ES-I3 (cell line): ENCODE measurements around the gene HCN4.
"Not testable (repeated sequence)": the region's sequence is repeated elsewhere in the genome, so short reads cannot be mapped to it uniquely, and the experiment has no call there.

Experiments used
- H3K36me3 ChIP-seq: 2 replicates; pipeline ENCODE4 v1.6.1; 2013; ENCODE audit warnings: mild to moderate bottlenecking, low read length, control low read depth, moderate library complexity; ENCODE audit not compliant: insufficient read depth
- H3K4me1 ChIP-seq: 2 replicates; pipeline ENCODE4 v1.6.1; 2013; ENCODE audit warnings: mild to moderate bottlenecking, control low read depth, low read length; ENCODE audit not compliant: insufficient read depth
- H3K9ac ChIP-seq: 2 replicates; pipeline ENCODE4 v1.6.1; 2013; ENCODE audit warnings: low read depth, mild to moderate bottlenecking, low read length, moderate library complexity
- H3K9me3 ChIP-seq: 2 replicates; pipeline ENCODE4 v1.6.1; 2013; ENCODE audit warnings: mild to moderate bottlenecking, low read length, moderate library complexity; ENCODE audit not compliant: control insufficient read depth, insufficient read depth

The HCN4 gene

DNA sequence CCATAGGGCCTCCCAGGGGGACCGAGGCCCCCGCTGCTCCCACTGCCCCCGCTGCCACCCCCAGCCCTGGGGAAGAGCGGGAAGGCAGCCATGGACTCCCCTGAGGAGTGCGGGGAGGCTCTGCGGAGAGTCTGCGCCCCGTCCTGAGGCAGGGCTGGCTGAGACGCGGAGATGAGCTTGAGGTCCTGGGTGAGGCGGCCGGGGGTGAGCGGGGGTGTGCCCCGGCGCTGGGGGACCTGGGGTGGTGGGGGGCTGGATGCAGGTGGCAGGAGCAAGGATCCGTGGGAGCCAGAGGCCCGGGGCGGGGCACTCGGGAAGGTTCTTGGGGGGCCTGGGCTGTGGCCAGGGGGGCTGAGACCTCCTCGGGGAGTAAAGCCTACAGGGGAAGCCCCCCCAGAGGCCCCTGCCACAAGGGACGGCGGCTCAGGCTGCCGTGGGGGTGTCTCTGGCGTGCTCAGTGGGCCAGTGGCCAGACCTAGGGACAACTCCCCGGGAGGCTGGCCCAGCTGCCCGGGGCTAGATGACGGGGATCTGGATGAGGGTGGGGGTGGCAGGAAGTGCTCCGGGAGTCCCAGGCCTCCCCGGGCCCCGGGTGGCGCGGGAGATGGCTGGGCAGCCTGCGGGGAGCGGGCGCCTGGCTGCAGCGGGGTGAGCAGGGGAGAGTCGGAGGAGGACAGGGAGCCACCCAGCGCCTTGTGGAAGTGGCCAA, 45.9 kb downstream of the HCN4 start:
- Histone ChIP-seq H3K36me3 (peaks cover 4% of the 10 kb centered on the region; the same call in 1 of the 2 replicates), H3K9ac (no peak overlapping the region), H3K9me3 (no peaks in the 10 kb centered on the region), H3K4me1 (no peaks in the 10 kb centered on the region; the same call in 1 of the 2 replicates)

DNA sequence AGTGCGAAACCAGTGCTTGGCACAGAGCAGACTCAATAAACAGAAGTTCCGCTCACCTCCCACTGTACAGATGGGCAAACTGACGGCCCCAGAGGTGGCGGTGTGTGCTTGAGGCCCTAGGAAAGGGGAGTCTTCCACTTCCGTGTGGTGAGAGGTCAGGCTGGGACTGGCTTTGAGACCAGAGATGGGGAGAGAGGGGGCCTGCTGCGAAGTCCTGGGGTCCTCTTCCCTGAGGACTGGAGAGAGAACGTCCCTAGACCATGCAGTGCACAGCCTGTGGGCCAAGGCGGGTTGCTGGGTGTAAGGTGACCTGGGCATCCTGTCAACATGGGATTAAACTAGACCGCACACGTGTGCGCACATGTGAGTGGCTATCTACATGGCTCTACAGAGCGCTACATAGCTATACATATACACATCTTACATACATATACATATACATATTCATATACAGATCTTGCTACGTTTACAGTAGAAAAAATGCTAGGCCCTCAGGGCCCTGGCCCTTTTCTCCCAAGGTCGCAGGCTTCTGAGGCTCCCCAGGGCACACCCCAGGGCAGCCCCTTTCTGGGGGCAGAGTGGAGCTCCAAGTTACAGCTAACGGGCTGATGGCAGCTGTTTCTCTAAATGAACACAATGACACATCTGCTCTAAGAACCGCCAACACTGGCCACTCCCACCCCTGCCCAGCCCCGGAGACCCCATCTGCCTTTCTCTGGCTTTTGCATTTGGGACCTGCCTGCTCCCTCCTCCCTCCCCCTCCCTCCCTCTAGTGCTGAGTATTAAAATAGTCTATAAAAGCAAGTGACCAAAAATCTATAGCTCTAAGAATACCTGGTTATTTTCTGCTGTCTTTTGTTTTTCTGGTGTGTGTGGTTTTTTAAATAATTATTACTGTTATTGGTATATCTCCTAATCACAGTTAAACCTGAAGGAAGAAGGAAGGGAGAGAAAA, 47.0 kb downstream of the HCN4 start:
- Histone ChIP-seq H3K4me1 (no peaks in the 10 kb centered on the region; the same call in 1 of the 2 replicates), H3K9me3 (no peaks in the 10 kb centered on the region), H3K9ac (no peak overlapping the region), H3K36me3 (peaks cover 4% of the 10 kb centered on the region; the same call in 1 of the 2 replicates)

DNA sequence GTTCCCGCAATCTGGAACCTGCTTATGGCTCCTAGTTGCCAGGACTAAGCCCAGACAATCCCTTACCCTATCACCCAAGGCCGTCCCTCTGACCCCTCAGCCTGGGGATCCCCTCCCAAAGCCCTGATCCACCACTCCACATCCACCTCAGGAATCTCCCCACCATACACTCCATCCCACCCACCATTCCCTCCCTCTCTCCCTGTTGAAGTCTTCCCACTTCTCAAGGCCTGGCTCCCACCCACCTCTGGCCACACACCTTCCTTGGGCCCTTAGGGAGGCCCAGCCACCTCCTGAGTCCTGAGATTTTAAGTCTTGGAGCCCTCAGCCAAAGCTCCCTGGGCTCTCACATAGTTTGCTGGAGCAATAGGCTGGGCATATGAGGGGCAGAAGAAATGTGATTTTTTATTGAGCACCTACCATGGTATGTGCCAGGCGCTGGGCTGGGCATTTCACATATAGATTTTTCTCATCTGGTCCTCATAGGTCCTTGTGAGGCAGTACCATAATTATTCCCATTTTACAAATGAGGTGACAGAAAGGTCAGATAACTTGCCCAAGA, 48.1 kb downstream of the HCN4 start:
- Histone ChIP-seq H3K36me3 (peaks cover 4% of the 10 kb centered on the region; the same call in 1 of the 2 replicates), H3K9ac (no peak overlapping the region), H3K4me1 (no peaks in the 10 kb centered on the region; the same call in 1 of the 2 replicates), H3K9me3 (no peaks in the 10 kb centered on the region)

DNA sequence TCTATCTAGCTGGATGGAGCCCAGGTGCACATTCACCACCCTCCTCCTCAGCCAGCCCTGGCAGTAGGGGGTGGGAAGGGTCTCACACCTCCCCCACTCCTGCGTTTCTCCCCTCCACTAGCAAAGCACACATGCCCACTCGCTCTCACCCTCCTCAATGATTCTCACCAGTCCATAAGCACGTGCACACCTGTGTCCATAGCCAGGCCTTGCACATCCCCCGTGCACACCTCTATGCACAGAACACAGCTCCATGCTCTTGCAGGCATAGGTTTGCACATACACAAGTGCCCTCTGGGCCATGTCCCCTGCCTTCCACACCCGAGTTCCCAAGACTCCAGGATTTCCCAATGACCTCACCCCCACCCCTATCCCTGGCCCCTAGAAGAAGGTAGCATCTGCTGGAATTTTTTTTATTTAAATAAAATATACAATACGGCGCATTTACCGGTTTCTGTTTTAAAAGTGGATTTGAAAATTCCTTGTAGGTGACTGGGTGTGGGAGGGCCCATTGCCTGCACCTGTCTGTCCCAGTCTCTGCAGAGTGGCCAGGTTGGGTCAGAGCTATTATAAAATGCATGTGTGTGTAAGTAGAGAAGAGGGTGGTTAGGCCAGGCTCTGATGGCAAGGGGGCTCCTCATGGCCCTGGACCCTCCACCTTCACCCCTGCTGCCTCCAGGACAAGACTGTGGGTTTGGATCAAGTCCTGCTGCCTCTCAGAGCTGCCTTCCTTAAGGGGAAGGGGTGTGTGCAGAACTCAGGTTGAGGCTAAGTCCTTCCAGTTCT, 49.1 kb downstream of the HCN4 start:
- Histone ChIP-seq H3K36me3 (peaks cover 3% of the 10 kb centered on the region; the same call in 1 of the 2 replicates), H3K4me1 (no peaks in the 10 kb centered on the region), H3K9me3 (no peaks in the 10 kb centered on the region), H3K9ac (no peak overlapping the region; the same call in 1 of the 2 replicates)

DNA sequence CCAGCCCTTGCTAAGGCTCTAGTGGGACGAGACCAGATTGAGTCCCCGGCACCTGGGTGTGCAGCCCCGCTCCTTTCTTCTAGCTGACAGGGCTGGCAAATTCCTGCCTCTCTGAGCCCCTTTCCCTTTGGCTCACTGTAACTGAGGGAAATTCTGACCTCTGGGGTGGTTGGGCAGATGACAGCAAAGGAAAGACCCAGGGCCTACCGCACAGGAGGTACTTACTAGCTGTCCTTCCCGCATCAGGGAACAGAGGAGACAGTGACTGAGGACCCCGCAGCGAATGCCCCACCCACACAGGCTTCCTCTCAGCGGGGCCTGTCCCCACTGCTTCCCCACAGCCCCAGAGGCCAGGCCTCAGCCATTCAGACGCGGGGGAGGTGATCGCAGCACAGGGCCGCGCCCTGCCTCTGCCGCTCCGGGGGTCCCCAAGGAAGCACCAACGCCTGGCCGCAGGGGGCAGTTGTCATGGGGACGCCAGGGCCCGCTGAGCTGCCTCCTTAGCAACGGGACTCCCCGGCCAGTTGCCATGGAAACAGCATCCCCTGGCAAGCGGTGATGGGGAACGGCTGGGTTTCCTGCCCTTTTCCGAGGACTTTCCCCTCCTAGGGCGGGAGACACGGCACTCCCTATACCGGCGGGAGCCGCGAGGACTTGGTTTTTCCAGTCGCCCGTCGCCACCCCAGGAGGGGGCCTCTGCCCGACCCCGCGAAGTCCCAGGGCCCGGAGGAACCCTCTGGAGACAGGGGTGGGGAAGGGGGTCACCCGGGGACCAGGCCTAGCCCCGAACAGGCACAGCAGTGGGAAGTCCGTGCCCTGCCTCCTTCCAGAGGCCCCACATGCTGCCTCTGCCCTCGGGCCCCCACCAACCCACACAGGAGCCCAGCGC, 50.1 kb downstream of the HCN4 start:
- no peaks in the 10 kb centered on the region for H3K9me3 ChIP-seq
- H3K9ac ChIP-seq, result no peak overlapping the region
- H3K36me3 ChIP-seq, result no peaks in the 10 kb centered on the region
- no peaks in the 10 kb centered on the region for H3K4me1 ChIP-seq

DNA sequence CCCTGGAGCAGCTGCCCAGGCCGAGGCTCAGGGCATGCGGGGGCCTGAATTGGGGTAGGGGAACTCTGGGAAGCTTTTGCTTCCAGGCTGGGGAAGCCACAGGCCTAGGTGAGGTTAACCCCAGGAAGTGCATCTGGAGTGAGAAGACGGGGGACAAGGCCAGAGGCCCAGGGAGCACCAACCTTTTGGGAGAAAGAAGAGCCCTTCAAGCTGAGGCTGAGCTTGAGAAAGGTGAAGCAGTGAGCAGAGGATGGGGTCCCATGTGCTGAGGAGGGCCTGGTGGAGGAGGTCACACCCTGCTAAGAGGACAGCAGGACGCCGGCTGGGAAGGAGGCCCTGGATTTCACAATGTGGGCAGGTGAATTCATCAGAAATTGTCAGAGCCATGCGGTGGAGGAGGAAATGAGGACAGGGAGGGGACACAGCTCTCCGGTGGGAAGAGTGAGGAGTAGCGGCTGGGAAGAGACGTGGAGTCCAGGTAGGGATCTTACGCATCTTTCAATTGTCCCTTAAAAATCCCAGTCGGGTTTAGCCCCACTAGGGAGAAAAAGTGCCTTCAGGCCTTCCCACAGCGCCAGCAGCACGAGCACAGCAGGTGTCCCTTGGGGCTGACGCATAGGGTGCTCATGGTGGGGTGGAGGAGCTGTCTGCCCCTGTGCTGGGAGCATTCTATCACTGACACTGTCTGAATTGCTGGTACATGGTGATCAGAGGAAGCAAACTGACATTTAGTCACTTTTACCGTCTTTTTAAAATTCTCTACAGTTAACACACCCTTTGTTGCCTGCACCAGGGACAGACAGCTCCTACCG, 50.9 kb downstream of the HCN4 start:
- Histone ChIP-seq H3K9me3 (no peaks in the 10 kb centered on the region), H3K36me3 (no peaks in the 10 kb centered on the region), H3K4me1 (no peaks in the 10 kb centered on the region)

DNA sequence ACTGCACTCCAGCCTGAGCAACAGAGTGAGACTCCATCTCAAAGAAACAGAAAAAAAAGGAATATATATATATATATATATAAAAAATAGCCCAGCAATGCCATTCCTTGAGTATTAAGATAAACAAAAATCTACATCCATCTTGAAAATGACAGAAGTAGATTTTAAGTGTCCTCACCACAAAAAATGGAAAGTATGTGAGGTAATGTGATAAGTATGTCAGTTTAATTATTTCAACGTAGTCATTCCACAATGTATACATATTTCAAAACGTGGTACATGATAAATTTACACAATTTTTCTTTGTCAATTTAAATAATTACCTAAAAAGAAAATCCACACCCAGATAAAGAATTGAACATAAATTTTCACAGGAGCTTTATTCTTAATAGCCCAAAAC, 54.9 kb downstream of the HCN4 start:
- Histone ChIP-seq H3K9me3 (no peaks in the 10 kb centered on the region), H3K9ac (no peak overlapping the region), H3K4me1 (no peaks in the 10 kb centered on the region), H3K36me3 (no peaks in the 10 kb centered on the region)

More for the DNA sequence above, 50.9 kb downstream of the HCN4 start:
- no peak overlapping the region for H3K9ac ChIP-seq

DNA sequence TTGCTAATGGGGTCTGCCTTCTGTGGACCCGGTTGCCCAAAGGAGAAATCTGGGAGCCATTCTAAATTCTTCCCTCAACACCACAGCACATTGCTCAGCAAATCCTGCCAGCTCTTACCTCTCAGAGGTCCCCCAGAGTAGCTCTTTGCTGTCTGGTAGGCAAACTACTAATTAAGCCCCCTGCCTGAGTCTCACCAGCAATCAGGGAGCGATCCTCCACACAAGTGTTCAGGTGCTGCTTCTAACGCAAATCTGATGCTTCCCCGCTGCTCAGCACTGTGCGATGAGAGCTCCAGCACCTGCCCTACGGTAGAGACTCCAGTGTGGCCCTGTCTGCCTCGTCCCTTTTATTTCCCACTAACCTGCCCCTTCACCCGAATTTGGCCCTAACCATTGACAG, 60.5 kb downstream of the HCN4 start:
- Histone ChIP-seq H3K36me3 (no peaks in the 10 kb centered on the region), H3K9me3 (no peaks in the 10 kb centered on the region), H3K4me1 (no peaks in the 10 kb centered on the region), H3K9ac (no peak overlapping the region)

DNA sequence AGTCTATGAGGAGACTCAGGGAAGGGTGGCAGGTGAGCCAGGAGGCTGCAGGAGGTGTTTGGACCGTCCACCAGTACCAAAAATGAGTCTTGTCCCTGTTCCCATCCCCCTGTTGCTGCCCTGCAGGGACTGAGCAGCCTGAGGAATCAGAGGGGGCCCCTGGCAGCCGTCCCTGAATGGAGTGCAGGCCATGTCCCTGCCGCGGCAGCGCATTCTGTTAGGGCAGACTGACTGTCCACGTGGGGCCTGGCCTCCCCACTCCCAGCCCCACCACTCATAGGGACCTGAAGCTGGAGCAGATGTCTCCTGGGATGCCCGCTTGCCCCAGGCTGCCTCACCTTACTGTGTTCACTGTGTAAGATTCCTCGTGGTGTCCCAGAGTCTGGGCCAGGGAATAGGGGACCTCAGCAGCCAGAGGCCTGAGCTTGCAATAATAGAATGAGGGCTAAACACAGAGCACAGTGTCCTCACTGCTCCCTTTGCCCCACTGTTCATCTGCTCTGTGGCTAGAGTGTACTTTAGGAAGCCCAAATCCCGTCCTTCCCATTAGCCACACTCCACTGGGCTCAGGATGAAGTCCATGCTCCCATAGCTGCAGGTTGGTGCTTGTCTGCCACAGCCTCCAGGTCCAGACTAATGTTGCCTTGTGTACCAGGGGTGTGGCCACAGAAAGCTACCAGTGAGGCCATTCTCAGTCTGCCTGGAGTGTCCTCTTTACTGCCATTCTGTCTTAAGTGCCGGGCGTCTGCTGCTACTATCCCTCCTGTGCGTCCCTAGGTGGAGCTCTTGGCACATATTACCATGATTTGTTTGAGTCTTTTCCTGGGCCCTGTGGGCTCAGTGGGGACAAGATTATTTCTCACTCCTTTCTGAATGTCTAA, 63.2 kb downstream of the HCN4 start:
- no peak overlapping the region for H3K9ac ChIP-seq
- H3K36me3 ChIP-seq, result peaks cover 8% of the 10 kb centered on the region; the same call in 1 of the 2 replicates
- no peaks in the 10 kb centered on the region for H3K9me3 ChIP-seq
- H3K4me1 ChIP-seq, result no peaks in the 10 kb centered on the region

DNA sequence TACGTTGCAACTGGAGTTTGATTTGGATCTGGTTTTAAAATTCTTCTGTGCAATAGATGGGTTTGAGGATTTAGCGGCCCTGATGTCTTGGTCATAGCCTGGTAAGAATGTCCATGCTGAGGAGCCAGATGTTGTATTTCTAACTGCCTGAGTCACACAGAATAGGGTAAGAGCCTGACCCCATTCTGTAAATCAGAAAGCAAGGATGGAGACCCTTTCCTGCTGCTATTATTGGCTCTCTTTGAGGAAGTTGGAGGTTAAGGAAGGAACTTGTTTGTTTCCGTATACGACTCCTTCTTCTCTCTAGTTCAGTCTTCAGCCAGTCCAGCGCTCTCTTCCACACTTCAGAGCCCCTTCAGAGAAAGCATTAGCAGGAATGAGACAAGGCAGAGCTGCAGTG, 65.1 kb downstream of the HCN4 start:
- H3K9me3 ChIP-seq, result no peaks in the 10 kb centered on the region
- no peak overlapping the region for H3K9ac ChIP-seq
- no peaks in the 10 kb centered on the region for H3K4me1 ChIP-seq
- peaks cover 10% of the 10 kb centered on the region; the same call in 1 of the 2 replicates for H3K36me3 ChIP-seq

DNA sequence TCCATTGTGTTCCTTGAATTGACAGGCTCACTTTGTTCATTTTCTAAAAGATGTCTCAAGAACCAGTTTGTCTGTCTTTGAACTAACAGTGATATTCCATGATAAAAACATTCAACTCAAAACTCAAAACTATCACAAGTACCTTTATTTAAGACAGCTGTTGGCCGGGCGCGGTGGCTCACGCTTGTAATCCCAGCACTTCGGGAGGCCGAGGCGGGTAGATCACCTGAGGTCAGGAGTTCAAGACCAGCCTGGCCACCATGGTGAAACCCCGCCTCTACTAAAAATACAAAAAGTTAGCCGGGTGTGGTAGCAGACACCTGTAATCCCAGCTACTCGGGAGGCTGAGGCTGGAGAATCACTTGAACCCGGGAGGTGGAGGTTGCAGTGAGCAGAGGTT, 68.5 kb downstream of the HCN4 start:
- H3K4me1 ChIP-seq, H3K9ac ChIP-seq: not testable (repeated sequence)
- H3K36me3 ChIP-seq, result peaks cover 12% of the 10 kb centered on the region; the same call in 1 of the 2 replicates

More for the DNA sequence above, 68.5 kb downstream of the HCN4 start:
- not testable (repeated sequence) for H3K9me3 ChIP-seq
